Endothelial cell of umbilical vein (primary cell): ENCODE data around the gene FAM228B. TPM values are rescaled to one million over a fixed set of nuclear protein-coding genes. Genes with fewer than 3 reads are reported as not detected.

ENCODE experiments used
- BruUV-seq: library from RNA; stranded (reverse); fragments of 400-500 nt; replicated peaks from 2 replicates; lab custom pipeline; 2021; lab: Mats Ljungman, UMichigan
- CTCF ChIA-PET: fragments of 300-600, 350-600 bp; sonication (Branson Sonifier 250); formaldehyde crosslinking; loops from one replicate; lab custom pipeline; 2021; ENCODE audit warnings: antibody characterized with exemption, inconsistent platforms; lab: Charles Lee
- POLR2A ChIA-PET: fragments of 300-600, 350-600 bp; sonication (Branson Sonifier 250); formaldehyde crosslinking; loops from one replicate; lab custom pipeline; 2021; ENCODE audit warnings: antibody characterized with exemption, inconsistent platforms; lab: Charles Lee
- DNase-seq: peaks from one replicate; pipeline ENCODE4 v3.0.0-alpha.2; 2011; ENCODE audit warnings: low read depth, low spot score
- FAIRE-seq: peaks from 2 replicates; lab custom pipeline; 2011; peaks lifted over from hg19 to GRCh38; lab: Jason Lieb, UNC
- H2AFZ ChIP-seq: 2 replicates; pipeline ENCODE4 v1.6.0; 2012; ENCODE audit warnings: low read depth, low read length, control low read depth, inconsistent platforms
- H3K27ac ChIP-seq: 2 replicates; pipeline ENCODE4 v1.5.1; 2011; ENCODE audit warnings: low read depth, mild to moderate bottlenecking, control low read depth, low read length, moderate library complexity; ENCODE audit not compliant: insufficient read depth
- H3K27me3 ChIP-seq, 2 experiments: 2 replicates each; pipeline versions ENCODE4 v1.6.0 to v1.6.1; 2011; ENCODE audit warnings: low read length in 2 of 2, mixed read lengths in 1 of 2; ENCODE audit not compliant: control insufficient read depth in 2 of 2, insufficient read depth in 2 of 2
- H3K36me3 ChIP-seq, 2 experiments: 2 replicates in 1 of 2; 3 replicates in 1 of 2; pipeline ENCODE4 v1.5.1; 2011; ENCODE audit warnings: low read length in 2 of 2, mild to moderate bottlenecking in 1 of 2, moderate library complexity in 1 of 2; ENCODE audit not compliant: control insufficient read depth in 2 of 2, insufficient read depth in 2 of 2; ENCODE audit errors: extremely low read depth in 1 of 2
- H3K4me1 ChIP-seq: 3 replicates; pipeline ENCODE4 v1.5.1; 2011; ENCODE audit warnings: mild to moderate bottlenecking, low read length; ENCODE audit not compliant: control insufficient read depth, insufficient read depth; ENCODE audit errors: extremely low read depth
- H3K4me2 ChIP-seq: 2 replicates; pipeline ENCODE4 v1.6.1; 2011; ENCODE audit warnings: low read length, control low read depth, mixed read lengths; ENCODE audit not compliant: insufficient read depth
- H3K4me3 ChIP-seq, 3 experiments: fragments of 200-600 bp in 1 of 3; sonication (generic), shearing (Covaris generic) in 1 of 3; replicated peaks in 1 of 3; 2 replicates each; pipeline ENCODE4 v1.5.1; 2011 to 2016; ENCODE audit warnings: control low read depth in 3 of 3, low read length in 3 of 3, mild to moderate bottlenecking in 2 of 3, inconsistent platforms in 1 of 3, low read depth in 1 of 3, moderate library complexity in 1 of 3; ENCODE audit not compliant: insufficient read depth in 1 of 3
- H3K79me2 ChIP-seq: 2 replicates; pipeline ENCODE4 v1.6.0; 2012; ENCODE audit warnings: low read length, inconsistent platforms; ENCODE audit not compliant: control insufficient read depth, insufficient read depth
- H3K9ac ChIP-seq: replicated peaks from 2 replicates; pipeline ENCODE3; 2011; ENCODE audit warnings: low read length, control low read depth; ENCODE audit not compliant: insufficient read depth; ENCODE audit errors: extremely low read depth
- H3K9me1 ChIP-seq: replicated peaks from 3 replicates; pipeline ENCODE4 v1.6.0; 2011; ENCODE audit warnings: mild to moderate bottlenecking, low read length; ENCODE audit not compliant: control insufficient read depth, insufficient read depth; ENCODE audit errors: extremely low read depth
- H3K9me3 ChIP-seq: replicated peaks from 2 replicates; pipeline ENCODE4 v1.5.1; 2012; ENCODE audit warnings: low read length, inconsistent platforms; ENCODE audit not compliant: control insufficient read depth, insufficient read depth
- H4K20me1 ChIP-seq: replicated peaks from 2 replicates; pipeline ENCODE3; 2011; ENCODE audit warnings: mild to moderate bottlenecking, low read length; ENCODE audit not compliant: control insufficient read depth, insufficient read depth; ENCODE audit errors: extremely low read depth
- CTCF ChIP-seq, 2 donors: IDR thresholded peaks; 1 replicate in 1 of 2; 2 replicates in 1 of 2; pipeline ENCODE4 v1.5.1; 2011; ENCODE audit warnings: low read length in 2 of 2, mild to moderate bottlenecking in 2 of 2, moderate library complexity in 2 of 2, control low read depth in 1 of 2, inconsistent platforms in 1 of 2, low read depth in 1 of 2; ENCODE audit not compliant: insufficient read depth in 1 of 2; ENCODE audit errors: extremely low read depth in 1 of 2
- EZH2 ChIP-seq: IDR thresholded peaks from 2 replicates; pipeline ENCODE4 v1.6.1; 2012; ENCODE audit warnings: borderline replicate concordance, low read depth, mild to moderate bottlenecking, moderate library complexity, low read length, inconsistent platforms; ENCODE audit not compliant: severe bottlenecking
- FOS ChIP-seq: IDR thresholded peaks from 2 replicates; pipeline ENCODE4 v1.6.1; 2011; ENCODE audit warnings: mild to moderate bottlenecking, low read length, moderate library complexity, borderline replicate concordance; ENCODE audit not compliant: insufficient read depth
- GATA2 ChIP-seq: IDR thresholded peaks from 2 replicates; pipeline ENCODE4 v1.7.0; 2011; ENCODE audit warnings: low read depth, mild to moderate bottlenecking, moderate library complexity, mixed read lengths, low read length; ENCODE audit not compliant: insufficient read length, insufficient read depth
- JUN ChIP-seq: IDR thresholded peaks from 2 replicates; pipeline ENCODE4 v1.6.1; 2011; ENCODE audit warnings: borderline replicate concordance, low read depth; ENCODE audit not compliant: insufficient read length, insufficient read depth
- MAX ChIP-seq: IDR thresholded peaks from 2 replicates; pipeline ENCODE4 v1.6.1; 2011; ENCODE audit not compliant: insufficient read depth, insufficient read length
- MYC ChIP-seq: IDR thresholded peaks from one replicate; pipeline ENCODE4 v1.6.1; 2011; ENCODE audit warnings: mild to moderate bottlenecking, low read depth, low read length
- POLR2A ChIP-seq: IDR thresholded peaks from 2 replicates; pipeline ENCODE4 v1.6.1; 2012; ENCODE audit warnings: low read depth, mild to moderate bottlenecking, control low read depth, low read length
- POLR2AphosphoS5 ChIP-seq: IDR thresholded peaks from 2 replicates; pipeline ENCODE4 v1.6.1; 2012; ENCODE audit warnings: low read depth, mild to moderate bottlenecking, control low read depth, low read length, moderate library complexity; ENCODE audit not compliant: insufficient read depth
- dilution Hi-C: fragments of 300-500 bp; cut with MboI; formaldehyde crosslinking; loops from one replicate; pipeline ENCODE4 v1.15.0; 2019; ENCODE audit warnings: low sequenced_read_pairs; ENCODE audit not compliant: extremely low pct_ligation_motif_present
- intact Hi-C: fragments of 100-400 bp; cut with micrococcal nuclease; formaldehyde crosslinking; loops from one replicate; pipeline ENCODE4 v1.10.0; 2022
- polyA plus RNA-seq, 4 experiments: library from polyadenylated mRNA; depleted of rRNA in 3 of 4; stranded (reverse) in 3 of 4; unstranded in 1 of 4; fragments of >200 nt; gene quantifications; 2 replicates each; pipeline versions ENCODE4 v1.2.1 to v1.2.3, GENCODE V29; 2011 to 2012; ENCODE audit warnings: missing spikeins in 1 of 4
- total RNA-seq: library from RNA; stranded (reverse); gene quantifications from 2 replicates; pipeline ENCODE4 v1.2.3, GENCODE V29; 2021

The FAM228B gene
- total and polyA plus RNA-seq, 2 donors (not counting 3 experiments of a cell fraction or from before 2014, with no cell fraction given) = 1.6 to 11.9 TPM

GRCh38 chr2:24205131-24205530 is 81.9 kb downstream of the FAM228B start:
- H4K20me1 ChIP-seq = no peaks in the 10 kb centered on the region
- BruUV-seq = no TSS peak
- no peak overlapping the region for H3K9ac ChIP-seq
- ChIA-PET CTCF (no interaction called here), POLR2A (no interaction called here)
- FAIRE-seq (no peak), DNase-seq (no peak)
- H3K79me2 ChIP-seq = no peaks in the 10 kb centered on the region
- TF ChIP-seq MAX (no peak), JUN (no peak), FOS (no peak), POLR2AphosphoS5 (no peak), GATA2 (no peak), CTCF (IDR thresholded peaks at IDR 0.05; ENCODE audit: extremely low read depth in 1 of 2, insufficient read depth in 1 of 2, low read depth in 1 of 2, low read length in 2 of 2) (no peak), POLR2A (no peak), EZH2 (no peak), MYC (no peak)
- H3K4me1 ChIP-seq = no peaks in the 10 kb centered on the region
- H3K9me3 ChIP-seq = no peaks in the 10 kb centered on the region
- no peak overlapping the region for H3K4me2 ChIP-seq
- no peak overlapping the region for H3K27ac ChIP-seq
- intact Hi-C loops (no loop called here), dilution Hi-C loops (no loop called here)
- no peaks in the 10 kb centered on the region for H3K9me1 ChIP-seq
- no peak overlapping the region for H2AFZ ChIP-seq
- no peaks in the 10 kb centered on the region for H3K27me3 ChIP-seq
- H3K36me3 ChIP-seq = peaks cover 0 to 51% of the 10 kb centered on the region in 2 experiments
- H3K4me3 ChIP-seq = no peak overlapping the region
